ENCODE measurements around the gene LYPD6B. TPM values are rescaled to one million over a fixed set of nuclear protein-coding genes. Genes with fewer than 3 reads are reported as not detected.

The LYPD6B gene
- polyA plus RNA-seq, 3 donors: not detected

- no peak overlapping the region for H3K27ac ChIP-seq (ENCODE audit: low read depth in 1 of 2, low read length in 2 of 2)
- H3K4me1 Mint-ChIP-seq: no peaks in the 10 kb centered on the region
- no peak for DNase-seq
- intact Hi-C loops (cut with micrococcal nuclease): no loop called here
- H2AFZ ChIP-seq (ENCODE audit: insufficient read depth, low read depth, low read length, poor library complexity, severe bottlenecking): no peak overlapping the region
- H3K9me3 Mint-ChIP-seq: peaks cover 0 to 1% (median 0%) of the 10 kb centered on the region in 7 donors
- no peak overlapping the region for H3K9ac ChIP-seq (ENCODE audit: insufficient read depth, low read length, poor library complexity, severe bottlenecking)
- H3K27me3 Mint-ChIP-seq (ENCODE audit: low read depth in 3 of 3): peaks cover 10 to 14% (median 12%) of the 10 kb centered on the region in 3 donors
- H3K36me3 Mint-ChIP-seq: no peaks in the 10 kb centered on the region
- no peaks in the 10 kb centered on the region for H3K36me3 ChIP-seq (replicated peaks in 1 of 2; ENCODE audit: control insufficient read depth in 1 of 2, insufficient read depth in 2 of 2, low read length in 2 of 2)
- WGBS (ENCODE audit: insufficient coverage): 92% methylated on average over 4 of the region's 6 CpGs
- peaks cover 3 to 5% of the 10 kb centered on the region in 2 donors for H3K27me3 ChIP-seq (ENCODE audit: control insufficient read depth in 2 of 2, insufficient read depth in 2 of 2, low read length in 2 of 2)
- TF ChIP-seq CTCF (IDR thresholded peaks at IDR 0.05): no peak
- no peaks in the 10 kb centered on the region for H3K79me2 ChIP-seq (ENCODE audit: insufficient read depth, low read length)
- H3K9me3 ChIP-seq (replicated peaks in 1 of 2; ENCODE audit: control insufficient read depth in 1 of 2, insufficient read depth in 1 of 2, low read length in 2 of 2): no peaks in the 10 kb centered on the region
- no peak overlapping the region for H3K27ac Mint-ChIP-seq
- no peak overlapping the region for H3K4me2 ChIP-seq (replicated peaks; ENCODE audit: extremely low read depth, low read length, poor library complexity, severe bottlenecking)
- H3K4me3 ChIP-seq (replicated peaks in 1 of 3; ENCODE audit: low read depth in 2 of 3, low read length in 3 of 3): no peak overlapping the region
- no peaks in the 10 kb centered on the region for H3K4me1 ChIP-seq (ENCODE audit: control insufficient read depth in 1 of 2, insufficient read depth in 2 of 2, low read length in 2 of 2)
- H3K4me3 Mint-ChIP-seq: no peak overlapping the region
- no peaks in the 10 kb centered on the region for H4K20me1 ChIP-seq (ENCODE audit: insufficient read depth, low read length)
Observed at GRCh38 chr2:149119368-149119767, 80.9 kb downstream of the LYPD6B start.

GRCh38 chr2:149122516-149122915, 84.0 kb downstream of the LYPD6B start:
- no peaks in the 10 kb centered on the region for H3K36me3 ChIP-seq (replicated peaks in 1 of 2; ENCODE audit: control insufficient read depth in 1 of 2, insufficient read depth in 2 of 2, low read length in 2 of 2)
- Mint-ChIP-seq H3K27me3 (ENCODE audit: low read depth in 3 of 3) (peaks cover 10 to 26% (median 18%) of the 10 kb centered on the region in 3 donors), H3K27ac (no peak overlapping the region), H3K36me3 (no peaks in the 10 kb centered on the region), H3K9me3 (no peaks in the 10 kb centered on the region), H3K4me1 (no peaks in the 10 kb centered on the region), H3K4me3 (no peak overlapping the region)
- DNase-seq: no peak
- H3K9ac ChIP-seq (ENCODE audit: insufficient read depth, low read length, poor library complexity, severe bottlenecking): no peak overlapping the region
- intact Hi-C loops (cut with micrococcal nuclease): no loop called here
- H2AFZ ChIP-seq (ENCODE audit: insufficient read depth, low read depth, low read length, poor library complexity, severe bottlenecking): no peak overlapping the region
- no peak overlapping the region for H3K4me3 ChIP-seq (replicated peaks in 1 of 3; ENCODE audit: low read depth in 2 of 3, low read length in 3 of 3)
- no peaks in the 10 kb centered on the region for H3K9me3 ChIP-seq (replicated peaks in 1 of 2; ENCODE audit: control insufficient read depth in 1 of 2, insufficient read depth in 1 of 2, low read length in 2 of 2)
- WGBS (ENCODE audit: insufficient coverage): no CpG with 5 or more reads among the region's 2 CpGs
- H3K27me3 ChIP-seq (ENCODE audit: control insufficient read depth in 2 of 2, insufficient read depth in 2 of 2, low read length in 2 of 2): peaks cover 11 to 16% of the 10 kb centered on the region in 2 donors
- no peaks in the 10 kb centered on the region for H3K4me1 ChIP-seq (ENCODE audit: control insufficient read depth in 1 of 2, insufficient read depth in 2 of 2, low read length in 2 of 2)
- H3K27ac ChIP-seq (ENCODE audit: low read depth in 1 of 2, low read length in 2 of 2): no peak overlapping the region
- no peaks in the 10 kb centered on the region for H4K20me1 ChIP-seq (ENCODE audit: insufficient read depth, low read length)
- H3K79me2 ChIP-seq (ENCODE audit: insufficient read depth, low read length): no peaks in the 10 kb centered on the region
- TF ChIP-seq CTCF (IDR thresholded peaks at IDR 0.05): no peak
- H3K4me2 ChIP-seq (replicated peaks; ENCODE audit: extremely low read depth, low read length, poor library complexity, severe bottlenecking): no peak overlapping the region
